ENCODE measurements around the gene DNAJA4.

DNA sequence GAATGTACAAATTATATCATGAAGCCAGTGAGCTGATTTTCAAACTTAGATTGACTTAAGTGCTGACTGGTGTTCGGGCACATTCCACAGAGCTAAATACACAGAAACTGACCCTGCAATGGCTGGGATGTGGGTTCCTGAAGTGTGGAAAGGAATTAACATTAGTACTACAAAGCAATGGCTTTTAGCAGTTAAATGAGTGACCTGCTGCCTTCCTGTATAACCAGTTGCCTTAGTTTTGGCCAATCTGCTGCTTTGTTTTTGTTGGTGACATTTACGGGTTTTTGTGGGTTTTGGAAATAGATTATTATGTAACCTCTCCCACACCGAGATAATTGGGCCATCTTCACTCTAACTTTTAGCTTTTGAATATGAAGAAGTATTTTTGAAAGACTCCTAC is 37.5 kb downstream of the DNAJA4 start:
- TF ChIP-seq, protein P1, sequence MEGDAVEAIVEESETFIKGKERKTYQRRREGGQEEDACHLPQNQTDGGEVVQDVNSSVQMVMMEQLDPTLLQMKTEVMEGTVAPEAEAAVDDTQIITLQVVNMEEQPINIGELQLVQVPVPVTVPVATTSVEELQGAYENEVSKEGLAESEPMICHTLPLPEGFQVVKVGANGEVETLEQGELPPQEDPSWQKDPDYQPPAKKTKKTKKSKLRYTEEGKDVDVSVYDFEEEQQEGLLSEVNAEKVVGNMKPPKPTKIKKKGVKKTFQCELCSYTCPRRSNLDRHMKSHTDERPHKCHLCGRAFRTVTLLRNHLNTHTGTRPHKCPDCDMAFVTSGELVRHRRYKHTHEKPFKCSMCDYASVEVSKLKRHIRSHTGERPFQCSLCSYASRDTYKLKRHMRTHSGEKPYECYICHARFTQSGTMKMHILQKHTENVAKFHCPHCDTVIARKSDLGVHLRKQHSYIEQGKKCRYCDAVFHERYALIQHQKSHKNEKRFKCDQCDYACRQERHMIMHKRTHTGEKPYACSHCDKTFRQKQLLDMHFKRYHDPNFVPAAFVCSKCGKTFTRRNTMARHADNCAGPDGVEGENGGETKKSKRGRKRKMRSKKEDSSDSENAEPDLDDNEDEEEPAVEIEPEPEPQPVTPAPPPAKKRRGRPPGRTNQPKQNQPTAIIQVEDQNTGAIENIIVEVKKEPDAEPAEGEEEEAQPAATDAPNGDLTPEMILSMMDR (IDR thresholded peaks at IDR 0.05) = no peak
- TF ChIP-seq POLR2A (IDR thresholded peaks at IDR 0.05) = no peak

All from lower leg skin (tissue), 3 donors.